ENCODE data around the gene CYP39A1.

DNA sequence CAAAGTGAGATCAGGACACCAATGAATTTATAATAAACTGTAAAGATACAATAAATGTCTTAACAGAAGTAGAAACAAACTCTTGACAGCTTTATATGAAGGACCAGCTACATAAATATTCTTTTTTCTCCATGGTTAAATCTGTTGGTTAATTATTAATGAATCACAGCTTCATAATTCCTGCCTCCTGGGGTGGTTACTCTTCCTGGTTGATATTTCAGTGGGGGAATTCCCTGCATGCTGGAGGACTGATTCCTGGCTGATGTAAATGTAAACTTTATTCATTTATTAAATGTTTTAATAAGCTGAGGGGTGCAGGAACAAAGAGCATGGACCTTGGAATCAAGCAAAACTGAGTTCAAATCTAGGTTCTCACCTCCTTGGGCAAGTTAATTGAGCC lies 145.2 kb downstream of the CYP39A1 start:
- TF ChIP-seq POLR2AphosphoS5 (IDR thresholded peaks at IDR 0.05; ENCODE audit: borderline replicate concordance, low read depth, low read length) (no peak), EZH2 (IDR thresholded peaks at IDR 0.05) (no peak), FOXP2 (optimal IDR thresholded peaks at IDR 0.05; ENCODE audit: control extremely low read depth, extremely low read length, insufficient read depth) (no peak)
